Renal cortical epithelial cell (primary cell): ENCODE results near the gene MYADML2. TPM values are rescaled to one million over a fixed set of nuclear protein-coding genes. Genes with fewer than 3 reads are reported as not detected.
"Not testable (repeated sequence)": the region's sequence is repeated elsewhere in the genome, so short reads cannot be mapped to it uniquely, and the experiment has no call there.

Experiments
- DNase-seq: peaks from one replicate; pipeline ENCODE4 v3.0.0-alpha.2; 2011; ENCODE audit warnings: low read depth
- total RNA-seq: library from RNA; depleted of rRNA; stranded (reverse); fragments of >200 nt; gene quantifications from 2 replicates; pipeline ENCODE4 v1.2.3, GENCODE V29; 2014

The MYADML2 gene
- total RNA-seq, 1 donor from 2014 or later, result not detected

- DNase-seq, result peak; percentile 70
Observed at GRCh38 chr17:81926451-81927151, 20.4 kb downstream of the MYADML2 start.

DNA sequence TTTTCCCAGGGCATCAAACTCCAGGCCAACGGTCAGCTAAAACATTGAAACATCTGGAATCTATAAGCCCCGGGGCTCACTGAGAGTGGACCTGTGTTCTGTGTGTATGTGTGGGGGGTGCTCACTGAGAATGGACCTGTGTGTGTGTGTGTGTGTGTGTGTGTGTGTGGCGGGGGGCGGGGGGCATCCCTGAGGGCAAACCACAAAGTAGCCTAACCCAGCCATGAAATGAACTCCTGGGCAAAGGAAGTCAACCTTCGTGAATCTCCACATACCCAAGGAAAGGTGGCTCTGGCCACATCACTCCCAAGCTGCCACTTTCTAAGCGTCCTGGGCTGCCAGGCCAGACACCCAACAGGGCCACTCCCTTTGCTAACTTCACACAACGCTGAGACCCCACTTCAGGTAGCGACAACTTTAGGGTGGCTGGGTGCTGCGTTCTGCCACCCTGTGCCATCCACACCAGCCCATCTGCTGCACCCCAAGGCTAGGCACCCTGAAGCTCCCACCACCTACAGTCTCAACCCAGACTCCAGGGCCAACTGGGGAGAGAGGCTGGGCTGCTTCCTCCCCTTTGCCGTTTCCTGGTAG is 21.1 kb downstream of the MYADML2 start:
- no peak for DNase-seq

- DNase-seq, result no peak
Observed at GRCh38 chr17:81924557-81925532, 22.2 kb downstream of the MYADML2 start.

GRCh38 chr17:81923302-81924260 is 23.5 kb downstream of the MYADML2 start:
- peak; percentile 58 for DNase-seq

GRCh38 chr17:81922566-81923301 is 24.3 kb downstream of the MYADML2 start:
- DNase-seq, result no peak

- no peak for DNase-seq
Observed at GRCh38 chr17:81921996-81922565, 25.0 kb downstream of the MYADML2 start.

DNA sequence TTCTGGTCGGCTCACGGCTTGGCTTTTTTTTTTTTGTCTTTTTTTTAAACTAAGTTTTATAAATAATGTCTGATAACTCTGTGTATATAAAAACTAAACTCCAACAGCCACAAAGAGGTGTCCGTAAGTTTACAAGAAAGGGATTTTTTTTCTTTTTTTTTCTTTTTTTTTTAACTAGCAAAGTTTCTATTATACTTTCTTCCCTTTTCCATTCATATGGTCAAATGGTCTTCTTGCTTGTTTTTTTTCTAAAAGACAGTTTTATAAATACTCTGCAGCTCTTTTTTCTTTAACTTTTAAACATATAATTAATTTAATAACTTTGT is 25.5 kb downstream of the MYADML2 start:
- DNase-seq, result no peak

DNA sequence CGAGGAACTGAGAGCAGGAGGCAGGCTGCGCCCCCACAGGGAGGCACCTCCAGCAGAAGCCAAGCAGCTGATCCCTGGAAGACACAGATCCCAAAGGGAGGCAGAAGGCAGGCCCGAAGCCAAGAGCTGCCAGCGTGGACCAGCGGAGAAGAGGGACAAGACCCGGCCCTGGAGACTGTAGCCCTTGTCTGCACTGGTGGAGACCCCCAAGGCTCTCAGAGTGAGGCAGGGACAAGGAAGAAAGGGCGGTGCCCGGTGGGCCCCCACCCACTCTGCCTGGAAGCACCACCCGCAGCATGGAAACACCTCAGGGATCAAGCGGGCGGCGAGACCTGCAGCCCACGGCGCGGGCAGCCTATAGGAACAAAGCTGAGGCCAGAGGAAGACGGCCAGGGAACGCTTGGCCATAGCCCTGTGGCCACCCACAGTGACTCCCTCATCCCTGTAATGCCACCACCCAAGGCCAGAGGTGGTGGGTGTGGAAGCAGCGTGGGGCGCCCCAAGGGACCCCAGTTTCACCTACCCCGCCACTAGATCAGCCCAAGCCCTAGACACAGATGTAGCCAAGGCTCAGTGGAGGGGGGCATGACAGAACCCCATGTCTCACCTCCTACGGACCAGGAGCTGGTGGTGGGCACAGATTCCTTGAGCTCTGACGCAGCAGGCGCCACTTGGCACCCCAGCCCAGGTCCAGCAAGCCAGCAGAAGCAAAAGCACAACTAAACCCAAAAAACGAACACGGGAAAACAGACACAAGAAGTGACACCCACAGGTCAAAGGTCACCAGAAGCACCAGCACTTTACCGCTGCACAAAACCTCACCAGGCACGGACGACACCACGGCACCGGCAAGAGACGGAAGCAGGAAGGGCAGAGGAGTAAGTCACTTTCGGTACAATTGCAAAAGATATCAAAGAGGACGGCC is 26.2 kb downstream of the MYADML2 start:
- DNase-seq, result no peak

DNA sequence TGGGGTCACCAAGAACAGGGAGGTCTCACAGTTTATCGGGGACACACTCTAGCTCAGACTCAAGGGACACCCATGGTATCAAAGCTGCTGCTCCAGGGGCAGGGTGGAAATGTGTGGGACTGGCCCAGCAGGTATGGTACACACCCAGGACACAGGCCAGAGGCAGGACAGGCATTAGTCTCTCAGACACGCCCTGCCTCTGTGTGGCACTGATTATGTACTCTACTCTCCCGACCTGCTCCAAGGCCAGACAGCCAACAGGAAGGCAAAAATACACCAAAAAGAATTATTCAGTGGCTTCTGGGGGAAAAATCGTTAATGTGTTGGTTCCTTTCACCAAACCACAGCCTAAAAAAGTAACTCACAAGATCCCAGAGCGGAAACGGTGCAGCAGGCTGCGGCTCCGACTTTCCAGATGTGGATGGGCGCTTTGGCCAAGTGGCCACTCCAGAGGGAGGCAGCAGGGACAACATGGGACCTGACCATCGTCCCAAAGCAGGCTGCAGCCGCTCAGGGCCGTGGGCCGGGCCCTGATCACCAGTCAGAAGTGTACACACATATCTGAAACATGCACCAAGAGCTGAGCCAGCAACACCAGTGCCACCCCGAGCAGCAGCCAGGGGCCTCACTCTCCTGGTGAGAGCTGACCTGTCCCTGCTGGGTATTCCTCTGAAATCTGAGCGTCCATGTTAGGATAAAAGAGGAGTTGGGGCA is 28.0 kb downstream of the MYADML2 start:
- DNase-seq, result no peak

DNA sequence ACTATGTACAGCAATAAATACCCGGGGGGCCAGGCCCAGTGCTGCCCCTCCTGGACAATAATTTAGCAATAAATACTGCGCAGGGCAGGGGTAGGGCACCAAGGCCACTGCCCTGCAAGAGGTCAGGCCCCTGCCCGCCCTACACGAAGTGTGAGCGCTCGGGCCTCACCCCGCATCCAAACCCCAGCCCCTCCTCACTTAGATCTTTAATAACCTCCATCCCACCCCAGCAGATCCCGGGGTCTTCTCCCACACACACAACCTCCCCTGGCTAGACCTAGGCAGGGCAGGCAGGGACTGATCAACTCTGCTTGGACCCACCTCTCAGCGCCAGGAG is 28.7 kb downstream of the MYADML2 start:
- DNase-seq, result not testable (repeated sequence)

DNA sequence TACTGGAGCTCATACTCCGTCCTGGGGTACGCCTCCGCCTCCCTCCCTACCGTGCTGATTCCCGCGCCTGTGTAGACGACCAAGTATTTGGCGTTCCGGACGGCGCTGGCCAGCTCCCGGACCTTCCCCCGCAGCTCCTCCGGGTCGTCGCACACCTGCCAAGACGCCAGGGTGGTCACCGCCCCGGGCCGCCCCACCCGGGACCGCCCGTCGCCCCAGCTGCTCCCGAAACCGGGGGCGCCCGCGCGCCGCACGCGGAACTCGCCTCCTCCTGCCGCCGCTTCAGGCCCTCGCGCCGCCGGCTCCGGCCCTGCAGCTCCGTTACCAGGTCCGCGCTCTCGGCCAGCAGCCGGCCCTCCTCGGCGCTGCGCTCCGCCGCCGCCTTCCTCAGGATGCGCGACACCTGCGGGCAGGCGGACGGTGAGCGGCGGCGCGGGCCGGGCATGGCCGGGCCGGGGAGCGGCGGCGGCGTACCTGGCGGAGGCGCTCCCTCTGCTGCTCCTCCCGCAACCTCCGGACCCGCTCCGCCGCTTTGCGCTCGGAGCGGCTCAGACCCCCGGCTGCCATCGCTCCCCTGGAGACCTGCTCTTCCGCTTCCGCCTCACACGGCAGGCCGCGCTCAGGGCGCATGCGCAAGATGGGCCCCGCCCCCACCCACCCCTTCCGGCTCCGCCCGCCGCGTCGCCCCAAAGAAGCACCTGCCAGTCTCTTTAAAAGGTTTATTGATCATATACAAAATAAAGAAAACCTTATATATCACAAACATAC is 29.3 kb downstream of the MYADML2 start, which contains the start of gene SIRT7:
Gene SIRT7 (minus strand): TSS at position 612 of the 768 bp plus-strand sequence. CDS start 45 bp downstream, at position 567.
- DNase-seq, result no peak

DNA sequence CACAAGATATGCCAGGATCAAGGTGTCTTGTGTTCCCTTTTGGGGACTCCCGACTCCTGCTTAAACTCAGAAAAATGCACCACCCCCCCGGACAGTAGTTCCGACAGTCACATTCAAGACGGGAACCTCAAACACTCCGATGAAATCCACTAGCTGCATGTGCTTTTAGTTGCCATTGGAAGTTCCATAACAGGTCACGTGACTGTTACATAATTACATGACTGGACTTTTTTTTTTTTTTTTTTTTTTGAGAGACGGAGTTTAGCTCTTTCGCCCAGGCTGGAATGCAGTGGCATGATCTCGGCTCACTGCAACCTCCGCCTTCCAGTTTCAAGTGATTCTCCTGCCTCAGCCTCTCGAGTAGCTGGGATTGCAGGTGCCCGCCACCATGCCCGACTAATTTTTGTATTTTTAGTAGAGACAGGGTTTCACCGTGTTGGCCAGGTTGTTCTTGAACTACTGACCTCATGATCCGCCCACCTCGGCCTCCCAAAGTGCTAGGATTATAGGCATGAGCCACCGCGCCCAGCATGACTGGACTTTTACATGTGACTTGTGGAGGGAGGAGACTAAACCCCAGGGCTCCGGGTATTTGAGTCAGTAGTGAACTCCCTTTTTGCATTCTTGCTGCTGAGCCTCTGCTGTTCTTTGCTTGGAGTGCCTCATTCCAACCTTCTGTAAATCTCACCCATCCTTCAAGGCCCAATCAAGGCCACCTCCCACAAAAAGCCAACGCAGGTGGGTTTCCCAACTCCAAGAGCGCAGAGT is 30.6 kb downstream of the MYADML2 start:
- DNase-seq, result peak; percentile 74

GRCh38 chr17:81915331-81915730 is 31.7 kb downstream of the MYADML2 start:
- DNase-seq, result no peak

DNA sequence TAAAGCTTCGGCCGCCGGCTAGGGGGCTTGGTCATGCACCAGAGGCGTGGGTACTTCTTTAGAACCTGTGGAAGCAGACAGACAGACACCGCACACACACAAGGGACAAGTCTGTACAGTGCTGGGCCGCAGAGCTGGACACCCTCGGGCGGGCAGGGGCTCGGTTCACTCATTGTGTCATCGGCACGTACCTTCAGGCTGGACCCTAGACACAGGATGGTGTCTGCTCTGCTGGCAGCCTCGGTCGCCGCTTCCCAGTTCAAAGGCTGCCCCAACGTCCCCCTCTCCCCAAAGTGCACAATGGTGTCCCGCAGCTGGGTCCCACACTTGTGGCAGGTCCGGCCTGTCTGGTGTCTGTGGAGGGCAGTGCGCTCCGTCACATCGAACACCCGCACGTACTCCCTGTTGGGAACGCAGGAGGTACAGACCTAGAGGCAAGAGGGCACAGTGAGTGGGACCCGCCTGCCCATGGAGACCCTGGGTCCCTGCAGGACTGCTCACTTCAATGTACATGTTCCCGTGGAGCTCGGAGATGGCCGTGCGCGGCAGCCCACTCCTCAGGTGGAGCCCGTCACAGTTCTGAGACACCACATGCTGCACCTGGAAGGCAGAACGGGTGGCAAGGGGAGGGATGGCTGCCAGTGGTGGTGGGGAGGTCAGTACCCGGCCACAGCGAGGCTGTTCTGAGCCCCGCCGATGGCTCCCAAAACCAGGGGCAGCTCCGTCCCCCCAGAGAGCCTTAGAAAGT is 32.8 kb downstream of the MYADML2 start:
- no peak for DNase-seq

GRCh38 chr17:81913394-81914102 is 33.5 kb downstream of the MYADML2 start:
- DNase-seq, result no peak
